HFFc6 (cell line): ENCODE results near the gene BRAT1. TPM values are rescaled to one million over a fixed set of nuclear protein-coding genes. Genes with fewer than 3 reads are reported as not detected.

ENCODE experiments used
- DNase-seq: peaks from one replicate; pipeline ENCODE4 v3.0.0-alpha.2; 2018
- H3K27ac Mint-ChIP-seq: 2 replicates; pipeline ENCODE4 v1.8.0; 2020; ENCODE audit warnings: mild to moderate bottlenecking, mixed read lengths
- H3K27me3 Mint-ChIP-seq: 2 replicates; pipeline ENCODE4 v1.8.0; 2021; ENCODE audit warnings: mild to moderate bottlenecking, moderate library complexity, mixed read lengths; ENCODE audit not compliant: insufficient read depth
- H3K36me3 Mint-ChIP-seq: 2 replicates; pipeline ENCODE4 v1.8.0; 2021; ENCODE audit warnings: low read depth, mixed read lengths
- H3K4me1 Mint-ChIP-seq: 2 replicates; pipeline ENCODE4 v1.8.0; 2020; ENCODE audit warnings: low read depth, mixed read lengths
- H3K4me3 Mint-ChIP-seq: 2 replicates; pipeline ENCODE4 v1.8.0; 2020; ENCODE audit warnings: mild to moderate bottlenecking, moderate library complexity, mixed read lengths
- H3K9me3 Mint-ChIP-seq: 2 replicates; pipeline ENCODE4 v1.8.0; 2020; ENCODE audit warnings: mild to moderate bottlenecking, mixed read lengths
- CTCF ChIP-seq: fragments of 200-600 bp; sonication (generic); IDR thresholded peaks from 2 replicates; pipeline ENCODE4 v1.5.0; 2021; ENCODE audit warnings: antibody characterized with exemption, mild to moderate bottlenecking
- total RNA-seq, 6 experiments: library from RNA; stranded (reverse); fragmentation: NEBNext Ultra II Directional; extraction: Animal tissue kit (Norgen Biotek cat#: 25700); gene quantifications; 2 replicates in 1 of 6; 3 replicates in 5 of 6; pipeline ENCODE4 v1.2.3, GENCODE V29; 2021

BRAT1 gene
- total RNA-seq, 6 experiments from 2014 or later, result 21.3 to 26.0 (median 23.3) TPM

- Mint-ChIP-seq H3K4me3 (no peak overlapping the region), H3K9me3 (no peaks in the 10 kb centered on the region), H3K4me1 (no peaks in the 10 kb centered on the region), H3K27me3 (no peaks in the 10 kb centered on the region), H3K36me3 (peaks cover 25% of the 10 kb centered on the region; the same call in 1 of the 2 replicates), H3K27ac (no peak overlapping the region)
- TF ChIP-seq CTCF, result no peak
- DNase-seq, result no peak
Observed at GRCh38 chr7:2587778-2588177, 32.5 kb upstream of the BRAT1 start.

GRCh38 chr7:2587134-2587533, 31.8 kb upstream of the BRAT1 start:
- Mint-ChIP-seq H3K27ac (no peak overlapping the region), H3K27me3 (no peaks in the 10 kb centered on the region; the same call in 1 of the 2 replicates), H3K36me3 (peaks cover 25% of the 10 kb centered on the region; the same call in 1 of the 2 replicates), H3K4me1 (no peaks in the 10 kb centered on the region), H3K4me3 (no peak overlapping the region), H3K9me3 (no peaks in the 10 kb centered on the region)
- DNase-seq, result no peak
- TF ChIP-seq CTCF, result no peak

GRCh38 chr7:2586326-2587020, 31.1 kb upstream of the BRAT1 start:
- DNase-seq, result no peak
- Mint-ChIP-seq H3K4me3 (no peak overlapping the region), H3K27ac (no peak overlapping the region), H3K27me3 (no peaks in the 10 kb centered on the region; the same call in 1 of the 2 replicates), H3K4me1 (no peaks in the 10 kb centered on the region), H3K36me3 (peaks cover 25% of the 10 kb centered on the region; the same call in 1 of the 2 replicates), H3K9me3 (no peaks in the 10 kb centered on the region)
- no peak for TF ChIP-seq CTCF

- Mint-ChIP-seq H3K36me3 (peaks cover 25% of the 10 kb centered on the region; the same call in 1 of the 2 replicates), H3K4me1 (no peaks in the 10 kb centered on the region), H3K9me3 (no peaks in the 10 kb centered on the region), H3K4me3 (no peak overlapping the region), H3K27me3 (no peaks in the 10 kb centered on the region; the same call in 1 of the 2 replicates), H3K27ac (no peak overlapping the region)
- DNase-seq, result no peak
- TF ChIP-seq CTCF, result no peak
Observed at GRCh38 chr7:2585446-2585845, 30.1 kb upstream of the BRAT1 start.

GRCh38 chr7:2583798-2584580, 28.7 kb upstream of the BRAT1 start:
- Mint-ChIP-seq H3K9me3 (no peaks in the 10 kb centered on the region), H3K4me1 (no peaks in the 10 kb centered on the region), H3K4me3 (no peak overlapping the region), H3K36me3 (peaks cover 25% of the 10 kb centered on the region; the same call in 1 of the 2 replicates), H3K27ac (no peak overlapping the region), H3K27me3 (no peaks in the 10 kb centered on the region; the same call in 1 of the 2 replicates)
- no peak for DNase-seq
- TF ChIP-seq CTCF, result no peak
